DND-41 (cell line): ENCODE results near the gene COA4.

Experiments
- ATAC-seq: fragments of 200-7000 bp; cut with Tn5 transposase; 3 replicates; pipeline ENCODE4 v1.9.1; 2021; ENCODE audit warnings: low read depth; ENCODE audit not compliant: insufficient read depth
- DNase-seq: peaks from one replicate; pipeline ENCODE4 v3.0.0-alpha.2; 2020
- H2AFZ ChIP-seq: 2 replicates; pipeline ENCODE4 v1.6.0; 2012; ENCODE audit warnings: low read depth, low read length
- H3K27ac ChIP-seq: 2 replicates; pipeline ENCODE4 v1.5.1; 2012; ENCODE audit warnings: low read length, inconsistent platforms
- H3K27me3 ChIP-seq: fragments of 200-600 bp; sonication (generic); 2 replicates; pipeline ENCODE4 v1.6.0; 2012; ENCODE audit warnings: low read length, mild to moderate bottlenecking, inconsistent platforms; ENCODE audit not compliant: insufficient read depth, poor library complexity
- H3K36me3 ChIP-seq: 2 replicates; pipeline ENCODE4 v1.5.1; 2012; ENCODE audit warnings: low read length, inconsistent platforms; ENCODE audit not compliant: insufficient read depth
- H3K4me1 ChIP-seq: 2 replicates; pipeline ENCODE4 v1.5.1; 2012; ENCODE audit warnings: mild to moderate bottlenecking, low read length; ENCODE audit not compliant: insufficient read depth
- H3K4me2 ChIP-seq: 2 replicates; pipeline ENCODE4 v1.6.0; 2012; ENCODE audit warnings: mild to moderate bottlenecking, moderate library complexity, low read length, inconsistent platforms; ENCODE audit not compliant: insufficient read depth
- H3K4me3 ChIP-seq, 2 experiments: fragments of 200-600 bp in 1 of 2; shearing (Covaris generic) in 1 of 2; 2 replicates each; pipeline ENCODE4 v1.5.1; 2012 to 2016; ENCODE audit warnings: inconsistent platforms in 2 of 2, low read length in 2 of 2, mild to moderate bottlenecking in 2 of 2, low read depth in 1 of 2, moderate library complexity in 1 of 2
- H3K79me2 ChIP-seq: 2 replicates; pipeline ENCODE4 v1.6.0; 2012; ENCODE audit warnings: low read length, inconsistent platforms; ENCODE audit not compliant: insufficient read depth
- H3K9ac ChIP-seq: 2 replicates; pipeline ENCODE4 v1.6.0; 2012; ENCODE audit warnings: low read depth, mild to moderate bottlenecking, inconsistent platforms, low read length, moderate library complexity
- H3K9me3 ChIP-seq: 2 replicates; pipeline ENCODE4 v1.5.1; 2012; ENCODE audit warnings: low read length, moderate library complexity, mild to moderate bottlenecking, inconsistent platforms; ENCODE audit not compliant: insufficient read depth, severe bottlenecking
- H4K20me1 ChIP-seq: 2 replicates; pipeline ENCODE4 v1.6.0; 2012; ENCODE audit warnings: low read length; ENCODE audit not compliant: insufficient read depth
- EZH2 ChIP-seq: IDR thresholded peaks from 3 replicates; pipeline ENCODE4 v1.6.1; 2012; ENCODE audit warnings: borderline replicate concordance, low read depth, mild to moderate bottlenecking, moderate library complexity, low read length, inconsistent platforms; ENCODE audit not compliant: severe bottlenecking
- TF ChIP-seq, protein P1 (sequence below): IDR thresholded peaks from 2 replicates; pipeline ENCODE4 v1.5.1; 2012; ENCODE audit warnings: borderline replicate concordance, low read length, moderate library complexity, mild to moderate bottlenecking; ENCODE audit not compliant: poor library complexity, severe bottlenecking; ENCODE audit errors: extremely low read depth

COA4 gene

DNA sequence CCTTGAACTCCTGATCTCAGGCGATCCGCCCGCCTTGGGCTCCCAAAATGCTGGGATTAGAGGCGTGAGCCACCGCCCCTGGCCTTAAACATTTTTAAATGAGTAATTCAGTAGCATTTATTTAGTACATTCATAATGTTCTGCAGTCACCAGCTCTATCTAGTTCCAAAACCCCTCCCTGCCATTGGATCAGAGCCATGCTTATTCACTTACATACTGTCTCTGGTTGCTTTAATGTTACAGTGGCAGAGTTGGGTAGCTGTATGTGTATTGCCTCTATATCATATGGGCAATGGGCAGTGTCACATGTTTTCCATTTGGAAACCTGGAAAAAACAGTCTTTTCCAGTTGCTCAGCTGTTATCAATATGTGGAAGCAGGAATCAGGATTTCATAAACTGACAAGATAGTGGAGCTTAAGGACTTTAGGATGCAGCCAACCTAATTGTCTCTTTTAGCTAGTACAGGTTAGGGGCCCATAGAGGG, 10.5 kb downstream of the COA4 start:
- Histone ChIP-seq H3K27me3 (no peaks in the 10 kb centered on the region), H3K4me2 (no peak overlapping the region), H3K4me3 (no peak overlapping the region), H4K20me1 (no peaks in the 10 kb centered on the region), H3K9me3 (no peaks in the 10 kb centered on the region), H3K4me1 (no peaks in the 10 kb centered on the region), H3K79me2 (no peaks in the 10 kb centered on the region), H3K27ac (no peak overlapping the region), H3K9ac (no peak overlapping the region), H2AFZ (no peak overlapping the region), H3K36me3 (peaks cover 38% of the 10 kb centered on the region)
- TF ChIP-seq EZH2: no peak
- TF ChIP-seq, protein P1, sequence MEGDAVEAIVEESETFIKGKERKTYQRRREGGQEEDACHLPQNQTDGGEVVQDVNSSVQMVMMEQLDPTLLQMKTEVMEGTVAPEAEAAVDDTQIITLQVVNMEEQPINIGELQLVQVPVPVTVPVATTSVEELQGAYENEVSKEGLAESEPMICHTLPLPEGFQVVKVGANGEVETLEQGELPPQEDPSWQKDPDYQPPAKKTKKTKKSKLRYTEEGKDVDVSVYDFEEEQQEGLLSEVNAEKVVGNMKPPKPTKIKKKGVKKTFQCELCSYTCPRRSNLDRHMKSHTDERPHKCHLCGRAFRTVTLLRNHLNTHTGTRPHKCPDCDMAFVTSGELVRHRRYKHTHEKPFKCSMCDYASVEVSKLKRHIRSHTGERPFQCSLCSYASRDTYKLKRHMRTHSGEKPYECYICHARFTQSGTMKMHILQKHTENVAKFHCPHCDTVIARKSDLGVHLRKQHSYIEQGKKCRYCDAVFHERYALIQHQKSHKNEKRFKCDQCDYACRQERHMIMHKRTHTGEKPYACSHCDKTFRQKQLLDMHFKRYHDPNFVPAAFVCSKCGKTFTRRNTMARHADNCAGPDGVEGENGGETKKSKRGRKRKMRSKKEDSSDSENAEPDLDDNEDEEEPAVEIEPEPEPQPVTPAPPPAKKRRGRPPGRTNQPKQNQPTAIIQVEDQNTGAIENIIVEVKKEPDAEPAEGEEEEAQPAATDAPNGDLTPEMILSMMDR: no peak
- ATAC-seq: no peak
- no peak for DNase-seq

DNA sequence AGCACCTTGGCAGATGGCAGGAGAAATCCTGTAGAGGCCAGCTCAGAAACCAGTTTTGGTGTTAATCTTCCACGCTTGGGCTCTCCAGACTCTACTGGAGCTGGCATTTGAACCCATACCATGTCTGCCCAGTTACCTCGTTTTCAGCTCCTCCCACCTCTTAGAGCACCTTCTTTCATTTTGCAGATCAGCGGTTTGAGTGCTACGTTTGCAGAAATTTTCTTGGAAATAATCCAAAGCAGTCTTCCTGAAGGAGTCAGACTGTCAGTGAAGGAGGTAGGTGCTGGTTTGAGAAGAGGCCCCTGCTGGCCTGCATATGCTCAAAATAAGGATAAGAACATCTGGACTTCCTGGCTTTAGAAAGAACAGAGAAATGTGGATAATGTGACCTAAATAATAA, 13.7 kb downstream of the COA4 start:
- H3K79me2 ChIP-seq: no peaks in the 10 kb centered on the region
- H2AFZ ChIP-seq: no peak overlapping the region
- no peak overlapping the region for H3K4me2 ChIP-seq
- no peaks in the 10 kb centered on the region for H3K4me1 ChIP-seq
- no peak overlapping the region for H3K4me3 ChIP-seq
- H3K27ac ChIP-seq: no peak overlapping the region
- H3K27me3 ChIP-seq: no peaks in the 10 kb centered on the region
- no peak for TF ChIP-seq EZH2
- TF ChIP-seq, protein P1: no peak
- DNase-seq (no peak), ATAC-seq (no peak)
- H3K9ac ChIP-seq: no peak overlapping the region
- H4K20me1 ChIP-seq: no peaks in the 10 kb centered on the region
- H3K9me3 ChIP-seq: no peaks in the 10 kb centered on the region
- H3K36me3 ChIP-seq: peaks cover 37% of the 10 kb centered on the region

DNA sequence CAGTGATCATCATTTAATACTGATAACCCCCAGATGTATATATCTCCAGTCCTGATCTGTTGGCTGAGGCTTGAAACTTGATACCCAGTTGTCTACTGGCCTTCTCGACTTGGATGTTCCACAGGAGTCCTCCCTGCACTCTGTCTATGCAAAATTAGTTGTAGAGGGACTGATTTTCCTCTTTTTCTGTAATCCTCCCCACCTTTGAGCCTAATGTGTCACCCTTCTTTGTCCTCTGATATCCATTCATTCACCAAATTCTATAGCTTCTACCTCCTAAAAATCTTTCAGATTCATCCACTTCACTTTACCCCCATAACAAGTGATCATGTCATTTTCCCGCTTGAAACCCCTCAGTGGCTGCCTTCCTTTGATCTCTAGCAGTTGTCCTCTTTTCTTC, 16.4 kb downstream of the COA4 start:
- TF ChIP-seq EZH2: no peak
- no peaks in the 10 kb centered on the region for H3K4me1 ChIP-seq
- H3K36me3 ChIP-seq: peaks cover 36% of the 10 kb centered on the region
- H2AFZ ChIP-seq: no peak overlapping the region
- no peak overlapping the region for H3K4me3 ChIP-seq
- no peak overlapping the region for H3K4me2 ChIP-seq
- no peaks in the 10 kb centered on the region for H3K9me3 ChIP-seq
- ATAC-seq (no peak), DNase-seq (no peak)
- no peak overlapping the region for H3K27ac ChIP-seq
- no peaks in the 10 kb centered on the region for H3K79me2 ChIP-seq
- H3K9ac ChIP-seq: no peak overlapping the region
- H3K27me3 ChIP-seq: no peaks in the 10 kb centered on the region
- H4K20me1 ChIP-seq: no peaks in the 10 kb centered on the region

DNA sequence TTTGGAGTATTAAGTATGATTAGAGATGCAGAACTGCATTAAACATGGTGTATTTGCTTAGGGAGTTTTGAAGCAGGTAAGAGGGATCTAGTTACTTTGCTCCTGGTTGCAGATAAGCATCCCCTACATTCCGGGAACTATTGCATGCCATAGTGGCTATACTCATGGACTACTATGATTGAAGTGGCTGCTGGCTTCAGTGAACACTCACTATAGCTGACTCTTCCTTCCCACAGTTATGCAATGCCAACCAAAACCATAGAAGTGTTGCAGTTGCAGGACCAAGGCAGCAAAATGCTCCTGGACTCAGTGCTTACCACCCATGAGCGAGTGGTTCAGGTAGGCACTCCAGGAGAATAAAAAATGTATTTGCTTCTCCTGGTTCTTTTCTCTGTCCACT, 17.0 kb downstream of the COA4 start:
- Histone ChIP-seq H3K4me3 (no peak overlapping the region), H3K27ac (no peak overlapping the region), H4K20me1 (no peaks in the 10 kb centered on the region), H3K9ac (no peak overlapping the region), H2AFZ (no peak overlapping the region), H3K9me3 (no peaks in the 10 kb centered on the region), H3K27me3 (no peaks in the 10 kb centered on the region), H3K36me3 (peaks cover 33% of the 10 kb centered on the region), H3K4me2 (no peak overlapping the region), H3K79me2 (no peaks in the 10 kb centered on the region), H3K4me1 (no peaks in the 10 kb centered on the region)
- ATAC-seq (no peak), DNase-seq (no peak)
- TF ChIP-seq EZH2: no peak
- TF ChIP-seq, protein P1: no peak
